A673 (cell line): ENCODE data around the gene RPS8. TPM values are rescaled to one million over a fixed set of nuclear protein-coding genes. Genes with fewer than 3 reads are reported as not detected.
"Not testable (repeated sequence)": the region's sequence is repeated elsewhere in the genome, so short reads cannot be mapped to it uniquely, and the experiment has no call there.

Source experiments
- BruUV-seq: library from RNA; stranded (reverse); fragments of 400-500 nt; replicated peaks from 2 replicates; lab custom pipeline; 2021; lab: Mats Ljungman, UMichigan
- CTCF ChIA-PET: fragments of 300-600 bp; sonication (Branson Sonifier 250); formaldehyde crosslinking; loops from one replicate; lab custom pipeline; 2022; ENCODE audit warnings: antibody characterized with exemption; lab: Charles Lee
- POLR2A ChIA-PET: fragments of 300-600 bp; sonication (Branson Sonifier 250); formaldehyde crosslinking; loops from one replicate; lab custom pipeline; 2022; ENCODE audit warnings: antibody characterized with exemption; ENCODE audit not compliant: low non-redundant PET; lab: Charles Lee
- DNase-seq: peaks from one replicate; pipeline ENCODE4 v3.0.0-alpha.2; 2015; ENCODE audit warnings: low spot score
- H3K27ac ChIP-seq: fragments of 200-600 bp; sonication (generic); 2 replicates; pipeline ENCODE4 v1.5.1; 2016; ENCODE audit warnings: mixed run types, low read depth, mild to moderate bottlenecking, mixed read lengths, antibody characterized with exemption, low read length; ENCODE audit not compliant: poor library complexity, severe bottlenecking
- H3K27me3 ChIP-seq: fragments of 200-600 bp; sonication (generic); replicated peaks from 2 replicates; pipeline ENCODE4 v1.6.1; 2017; ENCODE audit warnings: mixed run types, low read depth, mild to moderate bottlenecking, mixed read lengths, antibody characterized with exemption, low read length; ENCODE audit not compliant: insufficient read depth, poor library complexity
- H3K36me3 ChIP-seq: fragments of 200-600 bp; sonication (generic); 2 replicates; pipeline ENCODE4 v1.6.1; 2016; ENCODE audit warnings: mixed run types, mild to moderate bottlenecking, mixed read lengths, antibody characterized with exemption, low read length; ENCODE audit not compliant: insufficient read depth, poor library complexity, severe bottlenecking
- H3K4me1 ChIP-seq: fragments of 200-600 bp; sonication (generic); 2 replicates; pipeline ENCODE4 v1.6.1; 2017; ENCODE audit warnings: mixed run types, mild to moderate bottlenecking, mixed read lengths, antibody characterized with exemption, low read length; ENCODE audit not compliant: insufficient read depth, poor library complexity, severe bottlenecking
- H3K4me3 ChIP-seq: fragments of 200-600 bp; sonication (generic); 2 replicates; pipeline ENCODE4 v1.5.1; 2016; ENCODE audit warnings: low read depth, mixed run types, mild to moderate bottlenecking, mixed read lengths, low read length; ENCODE audit not compliant: poor library complexity, severe bottlenecking
- H3K9me3 ChIP-seq: fragments of 200-600 bp; sonication (generic); 2 replicates; pipeline ENCODE4 v1.6.1; 2016; ENCODE audit warnings: mixed run types, low read depth, mild to moderate bottlenecking, mixed read lengths, antibody characterized with exemption, low read length; ENCODE audit not compliant: poor library complexity, severe bottlenecking
- EZH2 ChIP-seq: fragments of 200-600 bp; sonication (generic); IDR thresholded peaks from 2 replicates; pipeline ENCODE4 v1.6.1; 2017; ENCODE audit warnings: borderline replicate concordance, low read depth, mild to moderate bottlenecking, mixed read lengths, antibody characterized with exemption, low read length; ENCODE audit not compliant: poor library complexity, severe bottlenecking
- intact Hi-C: fragments of 100-400 bp; cut with micrococcal nuclease; formaldehyde crosslinking; loops from one replicate; pipeline ENCODE4 v1.10.0; 2022; ENCODE audit not compliant: unreplicated experiment
- total RNA-seq: library from RNA; stranded (reverse); gene quantifications from 2 replicates; pipeline ENCODE4 v1.2.3, GENCODE V29; 2021
- TF ChIP-seq, protein P1 (sequence below): fragments of 300-800, 200-600 bp; sonication (generic); conservative IDR thresholded peaks from 2 replicates; pipeline ENCODE4 v1.5.1; 2017; ENCODE audit warnings: low read depth, mild to moderate bottlenecking, antibody characterized with exemption, low read length, moderate library complexity, mixed read lengths

Gene RPS8
- total RNA-seq, 1 experiment from 2014 or later, result 1,734 TPM

DNA sequence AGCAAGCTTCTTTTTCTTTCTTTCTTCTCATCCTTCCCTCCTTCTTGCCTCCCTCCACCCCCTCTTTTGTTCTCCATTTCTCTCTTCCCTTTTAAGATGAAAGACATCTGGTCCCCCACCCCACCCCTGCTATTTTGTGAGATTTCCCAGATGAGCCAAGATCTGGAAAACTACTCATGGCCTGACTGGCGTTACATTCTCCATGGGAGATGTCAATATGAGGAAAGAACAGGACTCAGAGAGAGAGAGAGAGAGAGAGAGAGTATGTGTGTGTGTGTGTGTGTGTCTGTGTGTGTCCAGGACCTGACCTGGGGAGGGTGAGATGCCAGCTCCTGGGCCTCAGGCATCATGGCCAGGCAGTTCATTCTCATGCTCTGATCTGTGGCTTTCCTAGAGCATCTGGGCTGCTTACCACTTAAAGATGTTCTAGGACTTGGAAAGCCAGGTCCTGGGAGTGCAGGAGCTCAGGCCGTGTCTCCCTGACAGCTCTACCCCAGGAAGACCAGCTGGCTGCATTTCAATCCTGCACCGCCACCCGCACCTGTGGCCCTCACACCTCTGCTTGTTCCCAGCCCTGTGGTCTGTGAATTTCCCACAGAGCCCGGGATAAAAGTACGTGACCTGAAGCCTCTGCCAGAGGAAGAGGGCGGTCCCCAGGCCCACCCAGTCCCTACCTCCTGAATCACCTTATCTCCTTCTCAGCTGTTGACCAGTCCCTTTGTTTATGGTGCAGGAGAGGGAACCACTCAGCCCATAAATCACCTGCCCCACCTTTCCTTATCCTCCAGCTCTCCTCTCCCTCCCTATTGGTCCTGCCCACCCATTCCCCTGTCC, 15.8 kb downstream of the RPS8 start:
- BruUV-seq, result no TSS peak
- TF ChIP-seq, protein P1, sequence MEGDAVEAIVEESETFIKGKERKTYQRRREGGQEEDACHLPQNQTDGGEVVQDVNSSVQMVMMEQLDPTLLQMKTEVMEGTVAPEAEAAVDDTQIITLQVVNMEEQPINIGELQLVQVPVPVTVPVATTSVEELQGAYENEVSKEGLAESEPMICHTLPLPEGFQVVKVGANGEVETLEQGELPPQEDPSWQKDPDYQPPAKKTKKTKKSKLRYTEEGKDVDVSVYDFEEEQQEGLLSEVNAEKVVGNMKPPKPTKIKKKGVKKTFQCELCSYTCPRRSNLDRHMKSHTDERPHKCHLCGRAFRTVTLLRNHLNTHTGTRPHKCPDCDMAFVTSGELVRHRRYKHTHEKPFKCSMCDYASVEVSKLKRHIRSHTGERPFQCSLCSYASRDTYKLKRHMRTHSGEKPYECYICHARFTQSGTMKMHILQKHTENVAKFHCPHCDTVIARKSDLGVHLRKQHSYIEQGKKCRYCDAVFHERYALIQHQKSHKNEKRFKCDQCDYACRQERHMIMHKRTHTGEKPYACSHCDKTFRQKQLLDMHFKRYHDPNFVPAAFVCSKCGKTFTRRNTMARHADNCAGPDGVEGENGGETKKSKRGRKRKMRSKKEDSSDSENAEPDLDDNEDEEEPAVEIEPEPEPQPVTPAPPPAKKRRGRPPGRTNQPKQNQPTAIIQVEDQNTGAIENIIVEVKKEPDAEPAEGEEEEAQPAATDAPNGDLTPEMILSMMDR, result no peak
- no peak for TF ChIP-seq EZH2
- DNase-seq, result no peak
- H3K4me3 ChIP-seq, result no peak overlapping the region
- CTCF ChIA-PET, result no interaction called here
- H3K27ac ChIP-seq, result no peak overlapping the region
- H3K27me3 ChIP-seq, result no peaks in the 10 kb centered on the region
- POLR2A ChIA-PET, result no interaction called here
- no peaks in the 10 kb centered on the region for H3K9me3 ChIP-seq
- no peaks in the 10 kb centered on the region for H3K36me3 ChIP-seq
- intact Hi-C loops, result no loop called here
- H3K4me1 ChIP-seq, result peaks cover 6% of the 10 kb centered on the region

DNA sequence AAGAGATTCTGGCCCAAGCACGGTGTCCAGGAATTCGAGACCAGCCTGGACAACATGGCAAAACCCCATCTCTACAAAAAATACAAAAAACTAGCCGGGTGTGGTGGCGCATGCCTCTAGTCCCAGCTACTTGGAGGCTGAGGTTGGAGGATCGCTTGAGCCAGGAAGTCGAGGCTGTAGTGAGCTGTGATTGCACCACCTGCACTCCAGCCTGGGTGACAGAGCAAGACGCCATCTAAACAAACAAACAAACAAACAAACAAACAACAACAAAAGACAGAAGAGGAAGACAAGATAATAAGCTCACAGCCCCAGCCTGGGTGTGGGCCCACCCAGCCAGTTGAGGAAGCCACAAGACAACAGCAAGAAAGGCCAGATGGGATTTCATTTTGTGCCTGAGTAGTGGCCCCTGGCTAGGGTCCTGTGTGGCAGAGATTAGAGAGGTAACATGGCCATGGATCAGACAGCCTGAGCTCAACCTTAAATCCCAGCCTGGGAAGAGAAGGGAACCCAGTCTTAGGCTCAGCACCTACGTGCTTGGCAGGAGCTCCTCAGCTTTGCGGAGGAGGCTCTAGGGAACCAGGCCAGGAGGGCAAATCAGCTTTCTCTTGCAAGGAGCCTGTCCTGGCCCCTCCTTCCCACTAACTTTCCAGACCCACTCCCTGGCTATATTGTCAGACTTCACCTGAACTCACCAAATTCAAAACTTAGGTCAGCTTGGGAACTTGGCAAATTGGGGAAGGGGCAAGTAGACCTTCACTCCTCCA, 17.6 kb downstream of the RPS8 start:
- POLR2A ChIA-PET, result interaction anchor here (0.7 kb wide), 1 partner anchor 36 kb away, joined by 4 read pairs; no protein-coding TSS in a partner anchor

DNA sequence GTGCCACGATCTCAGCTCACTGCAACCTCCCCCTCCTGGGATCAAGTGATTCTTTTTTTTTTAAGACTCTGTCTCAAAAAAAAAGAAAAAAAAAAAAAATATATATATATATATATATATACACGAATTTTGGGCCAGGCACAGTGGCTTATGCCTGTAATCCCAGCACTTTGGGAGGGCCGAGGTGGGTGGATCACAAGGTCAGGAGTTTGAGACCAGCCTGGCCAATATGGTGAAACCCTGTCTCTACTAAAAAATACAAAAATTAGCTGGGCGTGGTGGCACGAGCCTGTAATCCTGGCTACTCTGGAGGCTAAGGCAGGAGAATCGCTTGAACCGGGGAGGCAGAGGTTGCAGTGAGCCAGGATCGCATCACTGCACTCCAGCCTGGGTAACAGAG, 22.5 kb downstream of the RPS8 start:
- POLR2A ChIA-PET, H3K4me1 ChIP-seq, H3K9me3 ChIP-seq, BruUV-seq, H3K4me3 ChIP-seq, H3K27ac ChIP-seq, H3K36me3 ChIP-seq, H3K27me3 ChIP-seq, DNase-seq, intact Hi-C loops: not testable (repeated sequence)
- CTCF ChIA-PET, result interaction anchor here (0.6 kb wide), 1 partner anchor 37 kb away, joined by 4 read pairs; no protein-coding TSS in a partner anchor

More for the DNA sequence above, 17.6 kb downstream of the RPS8 start:
- DNase-seq, result no peak
- no TSS peak for BruUV-seq
- Histone ChIP-seq H3K27ac (no peak overlapping the region), H3K9me3 (no peaks in the 10 kb centered on the region), H3K27me3 (no peaks in the 10 kb centered on the region), H3K4me3 (no peak overlapping the region), H3K36me3 (no peaks in the 10 kb centered on the region), H3K4me1 (no peaks in the 10 kb centered on the region)
- CTCF ChIA-PET, result interaction anchor here (0.7 kb wide), 1 partner anchor 32 kb away, joined by 3 read pairs; no protein-coding TSS in a partner anchor
- no peak for TF ChIP-seq EZH2
- TF ChIP-seq, protein P1, result no peak
- intact Hi-C loops, result no loop called here
